Natural killer cell (primary cell): ENCODE measurements around the gene ARHGAP26. TPM values are rescaled to one million over a fixed set of nuclear protein-coding genes. Genes with fewer than 3 reads are reported as not detected.
"Not testable (repeated sequence)": the region's sequence is repeated elsewhere in the genome, so short reads cannot be mapped to it uniquely, and the experiment has no call there.

Experiments used
- ATAC-seq, 3 donors: fragments of 150-1000 bp in 2 of 3; fragments of 200-7000 bp in 1 of 3; cut with Tn5 transposase; 1 replicate in 1 of 3; 2 replicates in 2 of 3; pipeline ENCODE4 v1.10.0; 2021; ENCODE audit warnings: mild to moderate bottlenecking in 2 of 3, moderate library complexity in 2 of 3
- DNase-seq, 2 donors: peaks; one replicate each; pipeline versions ENCODE4 v3.0.0 to v3.0.0-alpha.2; 2013 to 2021; ENCODE audit warnings: mixed read lengths in 1 of 2
- H3K27ac ChIP-seq: one replicate; pipeline ENCODE4 v1.5.1; 2013; ENCODE audit warnings: mild to moderate bottlenecking, low read length
- H3K27me3 ChIP-seq: one replicate; pipeline ENCODE4 v1.6.1; 2013; ENCODE audit warnings: low read length; ENCODE audit not compliant: control insufficient read depth, insufficient read depth
- H3K36me3 ChIP-seq: one replicate; pipeline ENCODE4 v1.6.1; 2013; ENCODE audit warnings: low read length; ENCODE audit not compliant: control insufficient read depth, insufficient read depth
- H3K4me1 ChIP-seq: one replicate; pipeline ENCODE4 v1.6.1; 2013; ENCODE audit warnings: low read length; ENCODE audit not compliant: control insufficient read depth, insufficient read depth
- H3K4me3 ChIP-seq: one replicate; pipeline ENCODE4 v1.5.1; 2013; ENCODE audit warnings: low read length
- H3K9me3 ChIP-seq: one replicate; pipeline ENCODE4 v1.6.1; 2013; ENCODE audit warnings: low read length; ENCODE audit not compliant: control insufficient read depth, insufficient read depth
- H3K27ac Mint-ChIP-seq, 2 donors: one replicate each; pipeline ENCODE4 v1.8.0; 2022; ENCODE audit warnings: mild to moderate bottlenecking in 2 of 2, mixed read lengths in 2 of 2, moderate library complexity in 1 of 2
- H3K27me3 Mint-ChIP-seq, 2 donors: one replicate each; pipeline ENCODE4 v1.8.0; 2022; ENCODE audit warnings: low read depth in 2 of 2, mixed read lengths in 2 of 2
- H3K36me3 Mint-ChIP-seq: one replicate; pipeline ENCODE4 v1.8.0; 2022; ENCODE audit warnings: mixed read lengths
- H3K4me1 Mint-ChIP-seq, 2 donors: one replicate each; pipeline ENCODE4 v1.8.0; 2022; ENCODE audit warnings: mixed read lengths in 2 of 2
- H3K4me3 Mint-ChIP-seq: one replicate; pipeline ENCODE4 v1.8.0; 2022; ENCODE audit warnings: mild to moderate bottlenecking, moderate library complexity, mixed read lengths
- H3K9me3 Mint-ChIP-seq, 2 donors: one replicate each; pipeline ENCODE4 v1.8.0; 2022; ENCODE audit warnings: mixed read lengths in 2 of 2
- WGBS: methylation state at CpG from one replicate; pipeline ENCODE4 v1.1.7; 2013; ENCODE audit warnings: missing lambda C conversion rate; ENCODE audit not compliant: insufficient coverage; 5-methylcytosine and 5-hydroxymethylcytosine counted together
- intact Hi-C: fragments of 100-400 bp; cut with micrococcal nuclease; formaldehyde crosslinking; loops from one replicate; pipeline ENCODE4 v1.14.2; 2022
- total RNA-seq, 4 donors: library from RNA; stranded (reverse); fragments of 120-200 nt in 1 of 4; gene quantifications; one replicate each; pipeline versions ENCODE4 v1.2.3 to v1.2.4, GENCODE V29; 2013 to 2022
- TF ChIP-seq, protein P1 (sequence below): fragments of 200-600 bp; IDR thresholded peaks from one replicate; pipeline ENCODE4 v1.8.0; 2022; ENCODE audit warnings: antibody characterized with exemption

The ARHGAP26 gene
- total RNA-seq, 3 donors from 2014 or later (not counting 1 experiment from before 2014, with no cell fraction given), result 153 to 159 (median 158) TPM

DNA sequence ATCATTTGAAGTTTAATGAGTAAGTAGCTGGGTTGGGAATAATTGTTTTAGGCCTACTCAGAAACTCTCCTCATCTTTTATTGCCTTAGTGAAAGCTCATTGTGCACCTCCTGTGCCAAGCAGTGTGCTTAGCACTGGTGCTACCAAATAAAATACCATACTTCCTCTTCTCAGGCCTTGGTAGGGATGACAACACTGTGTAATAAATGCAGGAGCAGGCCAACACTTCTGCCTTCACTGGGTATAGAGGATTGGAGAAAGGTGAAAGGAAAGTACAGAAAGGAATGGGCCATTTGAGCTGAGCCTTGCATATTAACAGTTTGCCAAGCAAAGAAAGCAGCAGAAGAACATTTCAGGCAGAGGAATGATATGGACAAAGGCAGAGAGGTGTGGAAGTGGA, 347.6 kb downstream of the ARHGAP26 start:
- H3K27me3 Mint-ChIP-seq, result no peaks in the 10 kb centered on the region
- H3K27ac Mint-ChIP-seq, result peak overlapping the region in 1 of 2 donors; percentile 12
- Histone ChIP-seq H3K4me1 (peaks cover 11% of the 10 kb centered on the region), H3K36me3 (peaks cover 7% of the 10 kb centered on the region), H3K4me3 (no peak overlapping the region), H3K27ac (no peak overlapping the region), H3K27me3 (no peaks in the 10 kb centered on the region), H3K9me3 (no peaks in the 10 kb centered on the region)
- DNase-seq (no peak), ATAC-seq (no peak)
- H3K9me3 Mint-ChIP-seq, result no peaks in the 10 kb centered on the region
- peaks cover 51 to 78% of the 10 kb centered on the region in 2 donors for H3K4me1 Mint-ChIP-seq
- TF ChIP-seq, protein P1, sequence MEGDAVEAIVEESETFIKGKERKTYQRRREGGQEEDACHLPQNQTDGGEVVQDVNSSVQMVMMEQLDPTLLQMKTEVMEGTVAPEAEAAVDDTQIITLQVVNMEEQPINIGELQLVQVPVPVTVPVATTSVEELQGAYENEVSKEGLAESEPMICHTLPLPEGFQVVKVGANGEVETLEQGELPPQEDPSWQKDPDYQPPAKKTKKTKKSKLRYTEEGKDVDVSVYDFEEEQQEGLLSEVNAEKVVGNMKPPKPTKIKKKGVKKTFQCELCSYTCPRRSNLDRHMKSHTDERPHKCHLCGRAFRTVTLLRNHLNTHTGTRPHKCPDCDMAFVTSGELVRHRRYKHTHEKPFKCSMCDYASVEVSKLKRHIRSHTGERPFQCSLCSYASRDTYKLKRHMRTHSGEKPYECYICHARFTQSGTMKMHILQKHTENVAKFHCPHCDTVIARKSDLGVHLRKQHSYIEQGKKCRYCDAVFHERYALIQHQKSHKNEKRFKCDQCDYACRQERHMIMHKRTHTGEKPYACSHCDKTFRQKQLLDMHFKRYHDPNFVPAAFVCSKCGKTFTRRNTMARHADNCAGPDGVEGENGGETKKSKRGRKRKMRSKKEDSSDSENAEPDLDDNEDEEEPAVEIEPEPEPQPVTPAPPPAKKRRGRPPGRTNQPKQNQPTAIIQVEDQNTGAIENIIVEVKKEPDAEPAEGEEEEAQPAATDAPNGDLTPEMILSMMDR, result no peak
- intact Hi-C loops, result no loop called here
- H3K36me3 Mint-ChIP-seq, result peaks cover 15% of the 10 kb centered on the region
- no peak overlapping the region for H3K4me3 Mint-ChIP-seq

DNA sequence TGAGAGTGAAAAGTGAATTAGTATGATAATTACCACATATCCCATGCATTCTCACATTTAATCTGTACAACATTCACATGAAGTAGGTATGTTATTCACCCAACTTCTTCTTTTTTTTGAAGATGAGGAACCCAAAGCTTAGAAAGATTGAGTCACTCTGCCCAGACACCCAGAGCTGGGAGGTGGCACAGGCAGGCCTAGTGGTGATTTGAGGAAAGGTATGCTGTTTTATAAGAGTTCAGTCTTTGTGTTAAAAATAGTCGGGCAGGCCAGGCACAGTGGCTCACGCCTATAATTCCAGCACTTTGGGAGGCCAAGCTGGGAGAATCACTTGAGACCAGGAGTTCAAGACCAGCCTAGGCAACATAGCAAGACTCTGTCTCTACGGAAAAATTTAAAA, 348.0 kb downstream of the ARHGAP26 start:
- Mint-ChIP-seq H3K36me3 (peaks cover 15% of the 10 kb centered on the region), H3K27me3 (no peaks in the 10 kb centered on the region), H3K9me3 (no peaks in the 10 kb centered on the region), H3K27ac (peak overlapping the region in 1 of 2 donors; percentile 12), H3K4me1 (peaks cover 51 to 76% of the 10 kb centered on the region in 2 donors), H3K4me3 (no peak overlapping the region)
- no peak overlapping the region for H3K4me3 ChIP-seq
- H3K27me3 ChIP-seq, result no peaks in the 10 kb centered on the region
- H3K9me3 ChIP-seq, result no peaks in the 10 kb centered on the region
- WGBS, result 86% methylated on average over 3 of the region's 3 CpGs
- DNase-seq (no peak), ATAC-seq (peak in 1 of 3 donors; percentile 67)
- H3K4me1 ChIP-seq, result peaks cover 11% of the 10 kb centered on the region
- no peak overlapping the region for H3K27ac ChIP-seq
- intact Hi-C loops, result no loop called here
- TF ChIP-seq, protein P1, result no peak
- peaks cover 7% of the 10 kb centered on the region for H3K36me3 ChIP-seq

DNA sequence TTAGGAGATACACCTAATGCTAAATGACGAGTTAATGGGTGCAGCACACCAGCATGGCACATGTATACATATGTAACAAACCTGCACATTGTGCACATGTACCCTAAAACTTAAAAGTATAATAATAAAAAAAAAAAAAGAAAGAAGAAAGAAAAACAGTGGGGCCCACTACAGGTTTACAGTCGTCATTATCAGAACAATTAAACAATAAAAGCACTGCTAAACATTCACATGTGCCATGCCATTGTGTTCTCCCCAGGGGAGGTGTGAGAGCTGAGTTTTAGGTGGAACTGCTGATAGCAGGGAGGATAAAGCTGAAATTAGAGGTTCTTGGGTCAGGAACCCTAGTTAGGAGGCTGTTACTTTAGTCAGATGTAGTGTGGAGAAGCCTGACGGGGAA, 348.6 kb downstream of the ARHGAP26 start:
- H3K9me3 ChIP-seq, ATAC-seq, intact Hi-C loops, DNase-seq, H3K4me3 Mint-ChIP-seq, H3K27me3 ChIP-seq, H3K36me3 ChIP-seq, H3K9me3 Mint-ChIP-seq, H3K27me3 Mint-ChIP-seq, H3K27ac ChIP-seq, H3K4me3 ChIP-seq: not testable (repeated sequence)
- H3K36me3 Mint-ChIP-seq, result peaks cover 15% of the 10 kb centered on the region
- no CpG with 5 or more reads among the region's 3 CpGs for WGBS
- peaks cover 48 to 70% of the 10 kb centered on the region in 2 donors for H3K4me1 Mint-ChIP-seq
- H3K4me1 ChIP-seq, result peaks cover 11% of the 10 kb centered on the region
- peak overlapping the region in 1 of 2 donors; percentile 13 for H3K27ac Mint-ChIP-seq

DNA sequence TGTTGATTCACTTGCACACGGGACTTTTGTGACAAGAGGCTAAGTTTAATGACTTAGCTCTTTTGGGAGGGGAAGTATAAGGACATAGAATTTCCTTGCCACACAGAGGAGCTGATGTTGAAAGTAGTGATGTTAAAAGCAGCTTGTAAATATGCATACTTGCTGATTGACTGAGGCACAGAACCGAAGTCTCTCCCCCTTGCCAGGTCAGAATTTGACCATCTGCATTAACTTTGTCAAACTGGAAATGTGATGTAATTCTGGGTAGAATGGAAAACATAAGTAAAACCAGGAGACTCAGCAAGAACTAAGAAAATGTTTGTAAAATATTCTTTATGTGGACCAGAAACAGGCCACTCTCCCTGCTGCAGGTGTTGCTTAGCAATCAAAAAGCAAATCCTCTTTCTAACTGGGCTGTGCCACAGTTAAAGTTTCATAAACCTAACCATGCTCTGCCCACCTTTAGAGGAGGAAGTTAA, 349.2 kb downstream of the ARHGAP26 start:
- peaks cover 45 to 68% of the 10 kb centered on the region in 2 donors for H3K4me1 Mint-ChIP-seq
- intact Hi-C loops, result no loop called here

More for the DNA sequence above, 349.2 kb downstream of the ARHGAP26 start:
- WGBS, result 43% methylated on average over 2 of the region's 2 CpGs
- H3K4me3 ChIP-seq, result no peak overlapping the region
- no peaks in the 10 kb centered on the region for H3K9me3 ChIP-seq
- H3K36me3 ChIP-seq, result peaks cover 7% of the 10 kb centered on the region
- H3K27ac ChIP-seq, result no peak overlapping the region
- H3K4me1 ChIP-seq, result peaks cover 11% of the 10 kb centered on the region
- H3K27me3 Mint-ChIP-seq, result no peaks in the 10 kb centered on the region
- H3K36me3 Mint-ChIP-seq, result peaks cover 15% of the 10 kb centered on the region
- TF ChIP-seq, protein P1, result no peak
- H3K4me3 Mint-ChIP-seq, result no peak overlapping the region
- peak overlapping the region in 1 of 2 donors; percentile 13 for H3K27ac Mint-ChIP-seq
- ATAC-seq (no peak), DNase-seq (no peak)
- no peaks in the 10 kb centered on the region for H3K9me3 Mint-ChIP-seq
- H3K27me3 ChIP-seq, result no peaks in the 10 kb centered on the region
